ENCODE measurements around the gene TTLL9.
"Not testable (repeated sequence)": the region's sequence is repeated elsewhere in the genome, so short reads cannot be mapped to it uniquely, and the experiment has no call there.

TTLL9 gene

GRCh38 chr20:31921480-31921879 is 51.0 kb downstream of the TTLL9 start:
- DNase-seq = not testable (repeated sequence)

DNA sequence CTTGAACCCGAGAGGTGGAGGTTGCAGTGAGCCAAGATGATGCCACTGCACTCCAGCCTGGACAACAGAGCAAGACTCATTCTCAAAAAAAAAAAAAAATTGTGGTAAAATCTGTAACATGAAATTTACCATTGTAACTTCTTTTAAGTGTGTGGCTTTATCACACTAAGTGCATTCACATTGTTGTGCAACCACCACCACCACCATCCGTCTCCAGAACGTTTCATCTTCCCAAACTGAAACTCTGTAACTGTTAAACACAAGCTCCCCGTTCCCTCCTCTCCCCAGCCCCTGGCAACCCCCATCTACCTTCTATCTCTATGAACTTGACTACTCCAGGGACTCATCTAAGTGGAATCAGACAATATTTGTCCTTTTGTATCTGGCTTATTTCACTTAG is 51.7 kb downstream of the TTLL9 start:
- no peak for DNase-seq

- no peak for DNase-seq
These were observed 52.2 kb downstream of the TTLL9 start for GRCh38 chr20:31922588-31922987.

GRCh38 chr20:31923388-31924331 is 53.2 kb downstream of the TTLL9 start:
- no peak for DNase-seq

GRCh38 chr20:31924561-31924960 is 54.1 kb downstream of the TTLL9 start:
- DNase-seq = no peak

DNA sequence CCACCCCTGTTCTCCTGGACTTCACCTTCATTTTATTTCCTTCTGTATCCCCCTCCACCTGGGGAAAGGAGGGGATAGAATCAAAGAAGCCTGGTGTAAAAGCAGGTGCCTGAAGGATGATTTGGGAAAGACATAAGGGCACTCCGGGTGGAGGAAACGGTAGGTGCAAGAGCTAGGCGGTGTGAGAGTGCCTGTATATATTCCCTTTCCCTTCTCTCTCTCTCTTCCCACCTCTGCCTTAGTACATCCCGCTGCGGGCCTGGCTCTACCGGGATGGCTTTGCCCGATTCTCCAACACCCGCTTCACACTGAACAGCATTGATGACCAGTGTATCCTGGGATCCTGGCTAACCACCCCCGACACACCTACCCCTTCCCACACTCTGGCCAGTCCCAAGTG is 55.2 kb downstream of the TTLL9 start:
- no peak for DNase-seq

GRCh38 chr20:31926493-31926892 is 56.1 kb downstream of the TTLL9 start:
- DNase-seq = no peak

GRCh38 chr20:31927627-31928159 is 57.3 kb downstream of the TTLL9 start:
- DNase-seq = no peak

DNA sequence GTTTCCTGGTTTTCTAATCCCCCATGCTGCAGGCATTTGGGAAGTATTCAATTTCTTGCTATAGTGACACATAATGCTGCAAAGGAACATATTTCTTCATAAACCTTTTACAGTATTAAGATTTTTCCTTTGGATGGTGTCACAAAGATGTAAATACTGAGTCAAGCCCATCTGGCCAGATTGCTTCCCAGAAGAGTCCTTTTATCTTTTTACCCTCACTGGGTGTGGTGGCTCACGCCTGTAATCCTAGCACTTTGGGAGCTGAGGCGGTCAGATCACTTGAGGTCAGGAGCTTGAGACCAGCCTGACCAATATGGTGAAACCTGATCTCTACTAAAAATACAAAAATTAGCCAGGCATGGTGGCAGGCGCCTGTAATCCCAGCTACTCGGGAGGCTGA is 59.2 kb downstream of the TTLL9 start:
- not testable (repeated sequence) for DNase-seq

DNA sequence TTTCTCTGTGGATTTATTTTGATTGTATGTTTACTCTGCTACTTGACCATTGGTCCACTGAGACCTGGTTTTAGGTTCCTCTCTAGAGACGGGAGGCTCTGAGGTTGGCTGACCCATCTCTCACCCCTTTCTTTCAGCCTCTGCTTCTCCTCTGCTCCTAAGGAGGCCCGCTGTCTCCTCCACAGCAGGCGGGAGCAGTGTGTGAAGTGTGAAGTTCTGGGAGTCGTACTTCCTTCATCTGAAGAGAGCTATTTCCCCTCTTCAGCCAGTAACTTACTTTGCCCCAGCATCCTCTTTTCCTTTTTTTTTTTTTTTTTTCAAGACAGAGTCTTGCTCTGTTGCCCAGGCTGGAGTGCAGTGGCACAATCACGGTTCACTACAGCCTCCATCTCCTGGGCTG is 60.3 kb downstream of the TTLL9 start:
- no peak for DNase-seq

DNA sequence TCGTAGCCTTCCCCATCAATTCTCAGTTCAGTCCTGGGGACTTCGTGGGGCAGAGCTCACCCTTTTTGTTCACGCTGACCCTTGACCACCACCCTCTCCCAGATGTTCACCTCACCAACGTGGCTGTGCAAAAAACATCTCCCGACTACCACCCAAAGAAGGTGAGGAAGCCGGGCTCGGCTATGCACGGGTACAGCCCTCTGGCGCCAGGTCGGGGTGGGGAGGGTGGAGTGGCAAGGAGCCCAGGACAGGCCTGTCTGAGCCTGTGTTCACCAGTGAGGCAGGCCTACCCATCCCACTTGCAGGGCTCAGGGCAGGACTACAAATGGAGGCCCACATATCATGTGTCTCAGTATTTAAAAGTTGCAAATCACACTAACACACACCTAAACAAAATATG is 63.3 kb downstream of the TTLL9 start:
- DNase-seq = no peak

GRCh38 chr20:31934491-31934890 is 64.1 kb downstream of the TTLL9 start:
- no peak for DNase-seq

DNA sequence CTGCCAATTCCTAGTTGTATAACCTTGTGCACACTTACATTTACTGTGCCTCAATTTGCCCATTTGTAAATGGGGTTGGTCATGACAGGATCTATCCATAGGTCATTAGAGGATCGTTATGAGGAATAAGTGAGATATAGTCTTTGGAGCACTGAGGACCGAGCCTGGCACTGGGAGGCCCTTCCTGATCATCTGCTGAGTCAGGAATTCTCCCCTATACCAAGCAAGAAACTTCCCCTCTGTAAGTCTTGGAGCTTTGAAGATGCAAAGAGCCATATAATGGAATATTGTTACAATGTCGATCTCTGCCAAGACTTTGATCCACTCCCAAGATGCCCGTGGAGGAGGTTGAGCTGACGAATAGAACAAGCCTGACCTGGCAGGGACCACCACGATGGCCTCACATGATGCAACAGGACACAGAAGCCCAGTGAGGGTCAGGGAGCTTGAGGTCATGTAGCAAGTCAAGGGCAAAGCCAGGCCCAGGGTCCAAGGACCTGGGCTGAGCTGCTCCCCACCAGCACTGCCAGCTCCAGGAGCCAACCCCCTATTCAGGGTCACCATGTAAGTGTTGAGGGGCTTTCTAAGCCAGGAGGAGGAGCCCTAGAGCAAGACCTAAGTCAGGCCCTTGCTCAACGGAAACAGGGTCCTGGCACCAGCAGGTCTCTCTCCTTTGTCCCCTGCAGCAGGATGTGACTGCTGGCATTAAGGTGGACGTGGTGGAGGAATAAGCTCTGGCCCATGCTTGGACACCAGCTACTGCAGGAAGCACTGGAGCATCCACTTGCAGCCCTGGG is 64.7 kb downstream of the TTLL9 start:
- no peak for DNase-seq

- DNase-seq = no peak
These were observed 66.0 kb downstream of the TTLL9 start for GRCh38 chr20:31936420-31936819.

DNA sequence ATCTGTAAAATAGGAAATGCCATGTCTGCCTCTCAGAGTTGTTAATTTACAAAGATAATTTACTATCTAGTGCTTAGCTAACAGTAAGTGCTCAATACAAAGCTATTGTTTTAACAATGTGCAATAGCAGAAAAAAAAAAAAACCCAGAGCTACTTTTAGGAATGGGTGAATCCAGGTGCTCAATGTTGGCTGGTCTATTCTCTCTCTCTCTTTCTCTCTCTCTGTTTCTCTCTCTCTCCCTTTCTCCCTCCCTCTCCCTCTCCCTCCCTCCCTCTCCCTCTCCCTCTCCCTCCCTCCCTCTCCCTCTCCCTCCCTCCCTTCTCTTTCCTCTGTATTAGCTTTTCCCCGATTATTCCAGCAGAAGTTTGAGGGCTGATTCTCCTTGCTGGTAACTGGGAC is 67.4 kb downstream of the TTLL9 start:
- no peak for DNase-seq

DNA sequence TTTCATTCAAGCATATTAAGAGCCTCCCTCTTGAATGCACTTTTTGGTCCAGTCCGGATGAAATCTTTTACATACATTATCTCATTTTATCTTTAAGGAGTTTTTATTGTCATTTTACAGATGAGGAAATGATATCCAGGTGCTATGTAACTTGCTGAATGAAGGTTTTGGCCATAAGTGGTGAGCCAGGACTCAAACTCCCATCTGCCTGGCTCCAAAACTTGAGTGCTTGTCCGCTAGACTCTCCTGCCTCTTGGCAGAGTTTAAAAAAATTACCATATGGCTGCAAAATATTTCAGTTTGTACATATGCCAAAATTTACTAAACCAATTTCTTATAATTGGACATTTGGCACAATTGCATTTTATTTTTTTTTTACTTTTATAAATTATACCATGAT is 69.2 kb downstream of the TTLL9 start:
- no peak for DNase-seq

GRCh38 chr20:31943052-31943471 is 72.6 kb downstream of the TTLL9 start:
- DNase-seq = no peak

DNA sequence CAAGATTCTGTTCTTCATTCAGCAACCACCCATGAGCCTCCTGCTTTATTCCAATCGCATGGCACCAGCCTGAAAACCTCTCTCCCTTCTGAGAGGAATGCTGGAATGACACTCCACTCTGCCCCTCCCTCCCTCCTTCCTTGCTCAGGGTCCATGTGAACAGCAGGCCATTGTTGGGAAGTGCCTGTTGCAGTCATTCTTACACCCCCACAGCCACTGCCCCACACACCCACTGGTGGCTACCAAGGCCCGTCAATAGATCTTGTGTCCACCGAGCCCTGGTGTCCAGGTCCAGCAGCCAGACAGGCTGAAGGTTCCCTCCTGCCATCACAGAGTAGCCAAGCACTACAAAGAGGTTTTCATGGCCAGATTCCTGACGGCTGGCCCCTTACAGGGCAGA is 74.9 kb downstream of the TTLL9 start:
- no peak for DNase-seq

DNA sequence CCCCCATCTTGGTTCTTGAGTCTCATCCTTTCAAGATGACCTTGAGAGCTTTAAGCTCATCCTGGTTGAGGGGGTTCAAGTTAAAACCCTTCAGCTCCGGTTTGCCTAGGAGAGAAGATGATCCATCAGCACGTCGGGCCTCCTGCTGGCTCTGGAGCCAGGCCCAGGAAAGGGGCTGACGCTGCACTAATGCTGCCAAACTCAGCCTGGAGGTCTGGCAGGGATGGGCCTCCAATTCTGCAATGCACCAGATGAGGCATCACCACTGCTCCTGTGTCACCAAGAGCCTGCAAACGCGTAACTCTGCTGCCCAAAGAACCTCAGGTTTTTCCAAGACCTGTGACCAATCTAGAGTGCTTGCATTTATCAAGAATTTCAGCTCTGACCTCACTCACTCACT is 75.4 kb downstream of the TTLL9 start:
- DNase-seq = no peak

GRCh38 chr20:31948008-31948407 is 77.6 kb downstream of the TTLL9 start:
- no peak for DNase-seq

GRCh38 chr20:31949877-31950646 is 79.6 kb downstream of the TTLL9 start:
- DNase-seq = no peak

- no peak for DNase-seq
These were observed 80.7 kb downstream of the TTLL9 start for GRCh38 chr20:31951203-31951529.
